GM23338 (cell line): Measurements from ENCODE around the gene OR51V1. TPM values are rescaled to one million over a fixed set of nuclear protein-coding genes. Genes with fewer than 3 reads are reported as not detected.

Source experiments
- ATAC-seq: fragments of 200-7000 bp; cut with Tn5 transposase; 3 replicates; pipeline ENCODE4 v1.9.1; 2020
- DNase-seq: peaks from one replicate; pipeline ENCODE4 v3.0.0-alpha.2; 2015; ENCODE audit warnings: low spot score
- H2AFZ ChIP-seq: fragments of 200-600 bp; sonication (generic); 2 replicates; pipeline ENCODE4 v1.8.0; 2016; ENCODE audit warnings: antibody characterized with exemption, mild to moderate bottlenecking, moderate library complexity
- H3F3A ChIP-seq: fragments of 200-600 bp; sonication (generic); replicated peaks from 2 replicates; pipeline ENCODE4 v1.8.0; 2017; ENCODE audit warnings: antibody characterized with exemption, mixed run types, low read depth
- H3K27ac ChIP-seq: fragments of 200-600 bp; sonication (generic); 2 replicates; pipeline ENCODE4 v1.6.1; 2016; ENCODE audit warnings: low read depth
- H3K27me3 ChIP-seq: fragments of 200-600 bp; sonication (generic); 2 replicates; pipeline ENCODE4 v1.8.0; 2016; ENCODE audit warnings: mild to moderate bottlenecking, mixed run types, moderate library complexity; ENCODE audit not compliant: insufficient read depth
- H3K36me3 ChIP-seq: fragments of 200-600 bp; sonication (generic); 2 replicates; pipeline ENCODE4 v1.8.0; 2016; ENCODE audit warnings: mild to moderate bottlenecking; ENCODE audit not compliant: insufficient read depth
- H3K4me1 ChIP-seq: fragments of 200-600 bp; sonication (generic); 2 replicates; pipeline ENCODE4 v1.8.0; 2016; ENCODE audit warnings: mild to moderate bottlenecking, moderate library complexity; ENCODE audit not compliant: insufficient read depth
- H3K4me2 ChIP-seq: fragments of 200-600 bp; sonication (generic); 2 replicates; pipeline ENCODE4 v1.7.1; 2017; ENCODE audit warnings: mixed run types
- H3K4me3 ChIP-seq: fragments of 200-600 bp; sonication (generic); 2 replicates; pipeline ENCODE4 v1.6.1; 2016; ENCODE audit warnings: mixed run types
- H3K79me2 ChIP-seq: fragments of 200-600 bp; sonication (generic); replicated peaks from 2 replicates; pipeline ENCODE4 v1.8.0; 2017; ENCODE audit warnings: mild to moderate bottlenecking; ENCODE audit not compliant: insufficient read depth
- H3K9me2 ChIP-seq: fragments of 200-600 bp; sonication (generic); 2 replicates; pipeline ENCODE4 v1.8.0; 2017; ENCODE audit not compliant: insufficient read depth
- H4K20me1 ChIP-seq: fragments of 200-600 bp; sonication (generic); replicated peaks from 2 replicates; pipeline ENCODE4 v1.8.0; 2017; ENCODE audit warnings: mild to moderate bottlenecking; ENCODE audit not compliant: insufficient read depth
- H3K27ac Mint-ChIP-seq: 2 replicates; pipeline ENCODE4 v1.8.0; 2020; ENCODE audit warnings: inconsistent platforms, mild to moderate bottlenecking, moderate library complexity, mixed read lengths
- H3K27me3 Mint-ChIP-seq: 3 replicates; pipeline ENCODE4 v1.8.0; 2022; ENCODE audit warnings: low read depth, mild to moderate bottlenecking, moderate library complexity, mixed read lengths, inconsistent platforms; ENCODE audit not compliant: insufficient read depth, poor library complexity
- H3K36me3 Mint-ChIP-seq: 3 replicates; pipeline ENCODE4 v1.8.0; 2021; ENCODE audit warnings: low read depth, mild to moderate bottlenecking, inconsistent platforms, moderate library complexity, mixed read lengths
- H3K4me1 Mint-ChIP-seq: 3 replicates; pipeline ENCODE4 v1.8.0; 2020; ENCODE audit warnings: mild to moderate bottlenecking, inconsistent platforms, mixed read lengths
- H3K4me3 Mint-ChIP-seq: 3 replicates; pipeline ENCODE4 v1.8.0; 2021; ENCODE audit warnings: moderate library complexity, mild to moderate bottlenecking, inconsistent platforms, mixed read lengths
- H3K9me3 Mint-ChIP-seq: 3 replicates; pipeline ENCODE4 v1.8.0; 2020; ENCODE audit warnings: moderate library complexity, mild to moderate bottlenecking, inconsistent platforms, mixed read lengths
- EZH2phosphoT487 ChIP-seq: fragments of 200-600 bp; sonication (generic); IDR thresholded peaks from one replicate; pipeline ENCODE4 v1.8.1; 2018; ENCODE audit warnings: antibody characterized with exemption; ENCODE audit not compliant: unreplicated experiment
- JUNB ChIP-seq: IDR thresholded peaks from one replicate; pipeline ENCODE4 v1.6.1; 2016; ENCODE audit warnings: antibody characterized with exemption; ENCODE audit not compliant: unreplicated experiment
- NANOG ChIP-seq: IDR thresholded peaks from 2 replicates; pipeline ENCODE4 v1.6.1; 2016; ENCODE audit warnings: antibody characterized with exemption, borderline replicate concordance
- POLR2AphosphoS5 ChIP-seq: IDR thresholded peaks from 2 replicates; pipeline ENCODE4 v1.6.1; 2016; ENCODE audit warnings: antibody characterized with exemption, low read depth
- STAT1 ChIP-seq: IDR thresholded peaks from one replicate; pipeline ENCODE4 v1.6.1; 2016; ENCODE audit warnings: antibody characterized with exemption; ENCODE audit not compliant: unreplicated experiment
- ZNF114 ChIP-seq: fragments of 250-450 bp; sonication (Bioruptor Pico); IDR thresholded peaks from 2 replicates; pipeline ENCODE4 v1.5.0; 2020; ENCODE audit warnings: mild to moderate bottlenecking, moderate library complexity
- ZNF331 ChIP-seq: fragments of 250-450 bp; sonication (Bioruptor Pico); IDR thresholded peaks from 2 replicates; pipeline ENCODE4 v1.5.0; 2020; ENCODE audit warnings: low read depth, mild to moderate bottlenecking, moderate library complexity
- polyA plus RNA-seq: library from polyadenylated mRNA; unstranded; fragments of >200 nt; fragmentation: Nextera tagmentation; extraction: Ambion mirVana; gene quantifications from 2 replicates; pipeline ENCODE4 v1.2.1, GENCODE V29; 2016
- total RNA-seq: library from RNA; depleted of rRNA; stranded (reverse); fragments of >200 nt; shearing (Covaris generic); gene quantifications from 2 replicates; pipeline ENCODE4 v1.2.3, GENCODE V29; 2014
- TF ChIP-seq, protein P1 (sequence below), 2 experiments: fragments of 200-600 bp in 1 of 2; sonication (generic) in 1 of 2; conservative IDR thresholded peaks; 2 replicates each; pipeline versions ENCODE4 v1.5.1 to v1.6.1; 2016 to 2017; ENCODE audit warnings: antibody characterized with exemption in 2 of 2, low read depth in 2 of 2, mild to moderate bottlenecking in 2 of 2, moderate library complexity in 1 of 2
- TF ChIP-seq, protein P2 (sequence below): IDR thresholded peaks from 2 replicates; pipeline ENCODE4 v1.6.1; 2016; ENCODE audit warnings: antibody characterized with exemption
- TF ChIP-seq, protein P3 (sequence below): IDR thresholded peaks from one replicate; pipeline ENCODE4 v1.6.1; 2018; ENCODE audit warnings: antibody characterized with exemption; ENCODE audit not compliant: unreplicated experiment

The OR51V1 gene
- total and polyA plus RNA-seq, 2 experiments from 2014 or later = not detected

DNA sequence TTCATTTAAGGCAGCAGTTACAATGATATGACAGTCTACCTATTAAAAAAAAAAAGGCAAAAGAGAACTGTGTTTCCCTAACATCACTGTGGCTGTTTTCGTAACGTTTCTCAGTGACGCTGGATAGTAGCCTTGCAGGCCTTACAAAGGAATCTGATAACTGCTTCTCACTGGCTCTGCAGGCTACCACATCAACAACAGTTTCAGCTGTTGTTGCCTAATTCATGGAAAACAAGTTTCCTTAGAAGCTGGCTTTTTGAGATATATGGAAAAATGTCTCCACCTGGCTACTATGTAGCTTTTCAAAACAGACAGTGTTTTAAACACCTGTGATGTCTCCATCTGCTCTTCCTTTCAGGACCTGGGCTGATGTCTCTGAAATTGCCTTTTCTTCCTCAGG is 3.8 kb downstream of the OR51V1 start:
- Mint-ChIP-seq H3K9me3 (peaks cover 3% of the 10 kb centered on the region; the same call in 1 of the 3 replicates), H3K4me1 (peaks cover 8% of the 10 kb centered on the region; the same call in 2 of the 3 replicates), H3K27ac (no peak overlapping the region), H3K27me3 (peaks cover 2% of the 10 kb centered on the region), H3K36me3 (no peaks in the 10 kb centered on the region), H3K4me3 (no peak overlapping the region)
- Histone ChIP-seq H3K4me3 (no peak overlapping the region), H3K79me2 (no peaks in the 10 kb centered on the region), H4K20me1 (no peaks in the 10 kb centered on the region), H3K4me1 (no peaks in the 10 kb centered on the region), H2AFZ (no peak overlapping the region), H3K4me2 (no peak overlapping the region), H3K27ac (no peak overlapping the region), H3K9me2 (no peaks in the 10 kb centered on the region), H3K27me3 (no peaks in the 10 kb centered on the region), H3F3A (no peaks in the 10 kb centered on the region), H3K36me3 (no peaks in the 10 kb centered on the region)
- ATAC-seq (peak; percentile 63), DNase-seq (peak; percentile 4)
- no peak for TF ChIP-seq POLR2AphosphoS5
- TF ChIP-seq NANOG = no peak
- TF ChIP-seq, protein P1, sequence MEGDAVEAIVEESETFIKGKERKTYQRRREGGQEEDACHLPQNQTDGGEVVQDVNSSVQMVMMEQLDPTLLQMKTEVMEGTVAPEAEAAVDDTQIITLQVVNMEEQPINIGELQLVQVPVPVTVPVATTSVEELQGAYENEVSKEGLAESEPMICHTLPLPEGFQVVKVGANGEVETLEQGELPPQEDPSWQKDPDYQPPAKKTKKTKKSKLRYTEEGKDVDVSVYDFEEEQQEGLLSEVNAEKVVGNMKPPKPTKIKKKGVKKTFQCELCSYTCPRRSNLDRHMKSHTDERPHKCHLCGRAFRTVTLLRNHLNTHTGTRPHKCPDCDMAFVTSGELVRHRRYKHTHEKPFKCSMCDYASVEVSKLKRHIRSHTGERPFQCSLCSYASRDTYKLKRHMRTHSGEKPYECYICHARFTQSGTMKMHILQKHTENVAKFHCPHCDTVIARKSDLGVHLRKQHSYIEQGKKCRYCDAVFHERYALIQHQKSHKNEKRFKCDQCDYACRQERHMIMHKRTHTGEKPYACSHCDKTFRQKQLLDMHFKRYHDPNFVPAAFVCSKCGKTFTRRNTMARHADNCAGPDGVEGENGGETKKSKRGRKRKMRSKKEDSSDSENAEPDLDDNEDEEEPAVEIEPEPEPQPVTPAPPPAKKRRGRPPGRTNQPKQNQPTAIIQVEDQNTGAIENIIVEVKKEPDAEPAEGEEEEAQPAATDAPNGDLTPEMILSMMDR (conservative IDR thresholded peaks at IDR 0.05; ENCODE audit: low read depth in 2 of 2) = no peak
- no peak for TF ChIP-seq EZH2phosphoT487
- TF ChIP-seq ZNF331 = no peak
- no peak for TF ChIP-seq JUNB
- TF ChIP-seq, protein P2, sequence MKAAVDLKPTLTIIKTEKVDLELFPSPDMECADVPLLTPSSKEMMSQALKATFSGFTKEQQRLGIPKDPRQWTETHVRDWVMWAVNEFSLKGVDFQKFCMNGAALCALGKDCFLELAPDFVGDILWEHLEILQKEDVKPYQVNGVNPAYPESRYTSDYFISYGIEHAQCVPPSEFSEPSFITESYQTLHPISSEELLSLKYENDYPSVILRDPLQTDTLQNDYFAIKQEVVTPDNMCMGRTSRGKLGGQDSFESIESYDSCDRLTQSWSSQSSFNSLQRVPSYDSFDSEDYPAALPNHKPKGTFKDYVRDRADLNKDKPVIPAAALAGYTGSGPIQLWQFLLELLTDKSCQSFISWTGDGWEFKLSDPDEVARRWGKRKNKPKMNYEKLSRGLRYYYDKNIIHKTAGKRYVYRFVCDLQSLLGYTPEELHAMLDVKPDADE = no peak

DNA sequence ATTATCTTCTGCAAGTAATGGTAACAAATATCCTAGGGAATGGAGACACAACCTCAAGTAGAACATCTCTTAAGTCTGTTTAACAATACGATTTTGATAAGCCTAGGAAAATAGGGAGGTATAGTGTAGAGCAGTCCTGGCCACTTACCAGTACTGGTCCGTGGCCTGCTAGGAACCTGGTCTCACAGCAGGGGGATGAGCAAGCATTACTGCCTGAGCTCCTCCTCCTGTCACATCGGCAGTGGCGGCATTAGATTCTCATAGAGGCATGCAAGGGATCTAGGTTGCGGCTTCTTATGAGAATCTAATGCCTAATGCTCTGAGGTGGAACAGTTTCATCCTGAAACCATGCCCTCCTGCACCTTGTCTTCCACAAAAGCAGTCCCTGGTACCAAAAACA is 4.4 kb downstream of the OR51V1 start:
- Histone ChIP-seq H3K36me3 (no peaks in the 10 kb centered on the region), H3K79me2 (no peaks in the 10 kb centered on the region), H3K27me3 (no peaks in the 10 kb centered on the region), H3F3A (no peaks in the 10 kb centered on the region), H3K4me1 (no peaks in the 10 kb centered on the region), H4K20me1 (no peaks in the 10 kb centered on the region), H3K4me3 (no peak overlapping the region), H2AFZ (peak overlapping the region; percentile 0; the same call in 1 of the 2 replicates), H3K4me2 (no peak overlapping the region), H3K27ac (no peak overlapping the region), H3K9me2 (no peaks in the 10 kb centered on the region)
- no peak for TF ChIP-seq POLR2AphosphoS5
- TF ChIP-seq EZH2phosphoT487 = no peak
- TF ChIP-seq, protein P2 = no peak
- TF ChIP-seq, protein P3, sequence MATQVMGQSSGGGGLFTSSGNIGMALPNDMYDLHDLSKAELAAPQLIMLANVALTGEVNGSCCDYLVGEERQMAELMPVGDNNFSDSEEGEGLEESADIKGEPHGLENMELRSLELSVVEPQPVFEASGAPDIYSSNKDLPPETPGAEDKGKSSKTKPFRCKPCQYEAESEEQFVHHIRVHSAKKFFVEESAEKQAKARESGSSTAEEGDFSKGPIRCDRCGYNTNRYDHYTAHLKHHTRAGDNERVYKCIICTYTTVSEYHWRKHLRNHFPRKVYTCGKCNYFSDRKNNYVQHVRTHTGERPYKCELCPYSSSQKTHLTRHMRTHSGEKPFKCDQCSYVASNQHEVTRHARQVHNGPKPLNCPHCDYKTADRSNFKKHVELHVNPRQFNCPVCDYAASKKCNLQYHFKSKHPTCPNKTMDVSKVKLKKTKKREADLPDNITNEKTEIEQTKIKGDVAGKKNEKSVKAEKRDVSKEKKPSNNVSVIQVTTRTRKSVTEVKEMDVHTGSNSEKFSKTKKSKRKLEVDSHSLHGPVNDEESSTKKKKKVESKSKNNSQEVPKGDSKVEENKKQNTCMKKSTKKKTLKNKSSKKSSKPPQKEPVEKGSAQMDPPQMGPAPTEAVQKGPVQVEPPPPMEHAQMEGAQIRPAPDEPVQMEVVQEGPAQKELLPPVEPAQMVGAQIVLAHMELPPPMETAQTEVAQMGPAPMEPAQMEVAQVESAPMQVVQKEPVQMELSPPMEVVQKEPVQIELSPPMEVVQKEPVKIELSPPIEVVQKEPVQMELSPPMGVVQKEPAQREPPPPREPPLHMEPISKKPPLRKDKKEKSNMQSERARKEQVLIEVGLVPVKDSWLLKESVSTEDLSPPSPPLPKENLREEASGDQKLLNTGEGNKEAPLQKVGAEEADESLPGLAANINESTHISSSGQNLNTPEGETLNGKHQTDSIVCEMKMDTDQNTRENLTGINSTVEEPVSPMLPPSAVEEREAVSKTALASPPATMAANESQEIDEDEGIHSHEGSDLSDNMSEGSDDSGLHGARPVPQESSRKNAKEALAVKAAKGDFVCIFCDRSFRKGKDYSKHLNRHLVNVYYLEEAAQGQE = no peak
- TF ChIP-seq, protein P1 (conservative IDR thresholded peaks at IDR 0.05; ENCODE audit: low read depth in 2 of 2) = no peak
- TF ChIP-seq ZNF114 (CRISPR knock-in tag) = no peak
- TF ChIP-seq STAT1 = no peak
- TF ChIP-seq NANOG = no peak
- Mint-ChIP-seq H3K27ac (no peak overlapping the region), H3K9me3 (peaks cover 7% of the 10 kb centered on the region; the same call in 2 of the 3 replicates), H3K27me3 (peaks cover 2% of the 10 kb centered on the region), H3K36me3 (no peaks in the 10 kb centered on the region), H3K4me1 (peaks cover 8% of the 10 kb centered on the region; the same call in 2 of the 3 replicates), H3K4me3 (no peak overlapping the region)
- peak; percentile 23 for DNase-seq
- ATAC-seq = peak; percentile 79
